ENCODE results near the gene RPS2. TPM values are rescaled to one million over a fixed set of nuclear protein-coding genes. Genes with fewer than 3 reads are reported as not detected.
"Not testable (repeated sequence)": the region's sequence is repeated elsewhere in the genome, so short reads cannot be mapped to it uniquely, and the experiment has no call there.

RPS2 gene
- total and polyA plus RNA-seq, 2 donors (not counting 1 experiment from before 2014, with no cell fraction given): 1,683 to 2,596 TPM

- Histone ChIP-seq H3K4me3 (replicated peaks in 1 of 4; ENCODE audit: control extremely low read depth in 1 of 4, insufficient read depth in 1 of 4, low read depth in 3 of 4, low read length in 4 of 4) (no peak overlapping the region), H3K27ac (ENCODE audit: insufficient read depth, low read length) (no peak overlapping the region), H3K9ac (ENCODE audit: insufficient read depth, low read length) (no peak overlapping the region), H2AFZ (ENCODE audit: low read length) (no peak overlapping the region), H3K9me3 (ENCODE audit: control insufficient read depth, insufficient read depth, low read depth, low read length) (no peaks in the 10 kb centered on the region), H3K4me2 (ENCODE audit: extremely low read depth, insufficient read depth, low read length) (no peak overlapping the region), H4K20me1 (ENCODE audit: control insufficient read depth, extremely low read depth, insufficient read depth, low read length) (no peaks in the 10 kb centered on the region), H3K36me3 (ENCODE audit: control insufficient read depth, insufficient read depth, low read length) (no peaks in the 10 kb centered on the region), H3K4me1 (ENCODE audit: control insufficient read depth, extremely low read depth, insufficient read depth, low read length) (peaks cover 4% of the 10 kb centered on the region), H3K27me3 (ENCODE audit: control insufficient read depth, insufficient read depth, low read length) (peaks cover 39% of the 10 kb centered on the region), H3K79me2 (ENCODE audit: control insufficient read depth, insufficient read depth, low read length) (no peaks in the 10 kb centered on the region)
- TF ChIP-seq EZH2 (IDR thresholded peaks at IDR 0.05; ENCODE audit: low read length, missing control alignments) (no peak), CTCF (conservative IDR thresholded peaks at IDR 0.05 in 1 of 2, IDR thresholded peaks at IDR 0.05 in 1 of 2; ENCODE audit: low read depth in 1 of 2, low read length in 2 of 2) (peak in 1 of 2 donors; percentile 31)
- DNase-seq (ENCODE audit: low read depth in 2 of 2): peak; percentile 21 to 36
Observed at GRCh38 chr16:1923299-1924034, 41.2 kb downstream of the RPS2 start.

- Histone ChIP-seq H3K9me3 (ENCODE audit: control insufficient read depth, insufficient read depth, low read depth, low read length) (no peaks in the 10 kb centered on the region), H4K20me1 (ENCODE audit: control insufficient read depth, extremely low read depth, insufficient read depth, low read length) (no peaks in the 10 kb centered on the region), H3K4me1 (ENCODE audit: control insufficient read depth, extremely low read depth, insufficient read depth, low read length) (peaks cover 4% of the 10 kb centered on the region), H3K27me3 (ENCODE audit: control insufficient read depth, insufficient read depth, low read length) (peaks cover 44% of the 10 kb centered on the region), H3K79me2 (ENCODE audit: control insufficient read depth, insufficient read depth, low read length) (no peaks in the 10 kb centered on the region), H3K27ac (ENCODE audit: insufficient read depth, low read length) (no peak overlapping the region), H3K4me3 (replicated peaks in 1 of 4; ENCODE audit: control extremely low read depth in 1 of 4, insufficient read depth in 1 of 4, low read depth in 3 of 4, low read length in 4 of 4) (no peak overlapping the region), H3K4me2 (ENCODE audit: extremely low read depth, insufficient read depth, low read length) (no peak overlapping the region), H3K9ac (ENCODE audit: insufficient read depth, low read length) (no peak overlapping the region), H2AFZ (ENCODE audit: low read length) (no peak overlapping the region), H3K36me3 (ENCODE audit: control insufficient read depth, insufficient read depth, low read length) (no peaks in the 10 kb centered on the region)
- TF ChIP-seq CTCF (conservative IDR thresholded peaks at IDR 0.05 in 1 of 2, IDR thresholded peaks at IDR 0.05 in 1 of 2; ENCODE audit: low read depth in 1 of 2, low read length in 2 of 2): no peak
- TF ChIP-seq EZH2 (IDR thresholded peaks at IDR 0.05; ENCODE audit: low read length, missing control alignments): no peak
- DNase-seq (ENCODE audit: low read depth in 2 of 2): no peak
Observed at GRCh38 chr16:1922357-1922756, 42.3 kb downstream of the RPS2 start.

GRCh38 chr16:1920727-1921171 is 43.9 kb downstream of the RPS2 start:
- no peak overlapping the region for H3K4me3 ChIP-seq (replicated peaks in 1 of 4; ENCODE audit: control extremely low read depth in 1 of 4, insufficient read depth in 1 of 4, low read depth in 3 of 4, low read length in 4 of 4)
- peak in 1 of 2 donors; percentile 4 for DNase-seq (ENCODE audit: low read depth in 2 of 2)
- H3K27me3 ChIP-seq (ENCODE audit: control insufficient read depth, insufficient read depth, low read length): peaks cover 57% of the 10 kb centered on the region
- H3K9me3 ChIP-seq (ENCODE audit: control insufficient read depth, insufficient read depth, low read depth, low read length): no peaks in the 10 kb centered on the region
- H2AFZ ChIP-seq (ENCODE audit: low read length): no peak overlapping the region
- no peaks in the 10 kb centered on the region for H3K36me3 ChIP-seq (ENCODE audit: control insufficient read depth, insufficient read depth, low read length)
- TF ChIP-seq EZH2 (IDR thresholded peaks at IDR 0.05; ENCODE audit: low read length, missing control alignments) (peak; percentile 67), CTCF (conservative IDR thresholded peaks at IDR 0.05 in 1 of 2, IDR thresholded peaks at IDR 0.05 in 1 of 2; ENCODE audit: low read depth in 1 of 2, low read length in 2 of 2) (no peak)
- no peaks in the 10 kb centered on the region for H3K79me2 ChIP-seq (ENCODE audit: control insufficient read depth, insufficient read depth, low read length)
- H3K27ac ChIP-seq (ENCODE audit: insufficient read depth, low read length): no peak overlapping the region
- H3K4me1 ChIP-seq (ENCODE audit: control insufficient read depth, extremely low read depth, insufficient read depth, low read length): peaks cover 4% of the 10 kb centered on the region
- no peaks in the 10 kb centered on the region for H4K20me1 ChIP-seq (ENCODE audit: control insufficient read depth, extremely low read depth, insufficient read depth, low read length)
- H3K9ac ChIP-seq (ENCODE audit: insufficient read depth, low read length): no peak overlapping the region
- H3K4me2 ChIP-seq (ENCODE audit: extremely low read depth, insufficient read depth, low read length): no peak overlapping the region

GRCh38 chr16:1920122-1920521 is 44.5 kb downstream of the RPS2 start:
- DNase-seq (ENCODE audit: low read depth in 2 of 2); H3K4me3 ChIP-seq (replicated peaks in 1 of 4; ENCODE audit: control extremely low read depth in 1 of 4, insufficient read depth in 1 of 4, low read depth in 3 of 4, low read length in 4 of 4); H3K79me2 ChIP-seq (ENCODE audit: control insufficient read depth, insufficient read depth, low read length); H3K27ac ChIP-seq (ENCODE audit: insufficient read depth, low read length); H4K20me1 ChIP-seq (ENCODE audit: control insufficient read depth, extremely low read depth, insufficient read depth, low read length); H3K4me2 ChIP-seq (ENCODE audit: extremely low read depth, insufficient read depth, low read length); H3K36me3 ChIP-seq (ENCODE audit: control insufficient read depth, insufficient read depth, low read length); H3K9ac ChIP-seq (ENCODE audit: insufficient read depth, low read length); H2AFZ ChIP-seq (ENCODE audit: low read length); H3K4me1 ChIP-seq (ENCODE audit: control insufficient read depth, extremely low read depth, insufficient read depth, low read length); H3K9me3 ChIP-seq (ENCODE audit: control insufficient read depth, insufficient read depth, low read depth, low read length): not testable (repeated sequence)
- H3K27me3 ChIP-seq (ENCODE audit: control insufficient read depth, insufficient read depth, low read length): peaks cover 60% of the 10 kb centered on the region

Data from fibroblast of lung (primary cell).